ENCODE measurements around the gene MYH15.

DNA sequence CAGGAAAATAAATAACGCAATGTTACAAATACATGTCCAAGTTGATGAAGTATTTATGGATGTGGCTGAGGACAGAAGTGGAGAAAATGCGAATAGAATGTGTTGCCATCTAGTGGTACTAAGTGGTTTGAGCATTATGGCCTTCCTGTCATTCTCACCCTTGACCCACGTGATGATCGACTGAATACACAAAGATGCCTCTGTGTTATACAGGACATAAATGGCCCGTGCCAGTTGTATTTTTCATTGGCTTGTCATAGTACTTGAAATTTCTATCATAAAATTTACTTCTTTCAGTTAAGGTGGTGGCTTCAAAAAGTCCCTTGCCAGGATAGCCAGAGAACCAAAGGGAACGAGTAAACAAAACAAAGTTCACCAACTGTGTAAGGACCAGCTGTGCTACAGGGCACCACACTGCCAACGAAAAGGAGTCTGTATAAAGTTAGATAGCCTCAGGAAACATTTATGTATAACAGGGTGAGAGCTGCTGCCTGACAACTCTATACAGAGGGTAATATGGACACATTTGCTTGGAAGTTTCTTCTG is 103.7 kb downstream of the MYH15 start:
- TF ChIP-seq POLR2A (IDR thresholded peaks at IDR 0.05): no peak
- TF ChIP-seq, protein P1, sequence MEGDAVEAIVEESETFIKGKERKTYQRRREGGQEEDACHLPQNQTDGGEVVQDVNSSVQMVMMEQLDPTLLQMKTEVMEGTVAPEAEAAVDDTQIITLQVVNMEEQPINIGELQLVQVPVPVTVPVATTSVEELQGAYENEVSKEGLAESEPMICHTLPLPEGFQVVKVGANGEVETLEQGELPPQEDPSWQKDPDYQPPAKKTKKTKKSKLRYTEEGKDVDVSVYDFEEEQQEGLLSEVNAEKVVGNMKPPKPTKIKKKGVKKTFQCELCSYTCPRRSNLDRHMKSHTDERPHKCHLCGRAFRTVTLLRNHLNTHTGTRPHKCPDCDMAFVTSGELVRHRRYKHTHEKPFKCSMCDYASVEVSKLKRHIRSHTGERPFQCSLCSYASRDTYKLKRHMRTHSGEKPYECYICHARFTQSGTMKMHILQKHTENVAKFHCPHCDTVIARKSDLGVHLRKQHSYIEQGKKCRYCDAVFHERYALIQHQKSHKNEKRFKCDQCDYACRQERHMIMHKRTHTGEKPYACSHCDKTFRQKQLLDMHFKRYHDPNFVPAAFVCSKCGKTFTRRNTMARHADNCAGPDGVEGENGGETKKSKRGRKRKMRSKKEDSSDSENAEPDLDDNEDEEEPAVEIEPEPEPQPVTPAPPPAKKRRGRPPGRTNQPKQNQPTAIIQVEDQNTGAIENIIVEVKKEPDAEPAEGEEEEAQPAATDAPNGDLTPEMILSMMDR (IDR thresholded peaks at IDR 0.05): peak; percentile 12 to 91 (median 64)

Data from Peyer's patch (tissue), 4 donors.